Brain microvascular endothelial cell (primary cell): ENCODE data around the gene GALNT16.

ENCODE experiments used
- DNase-seq: peaks from one replicate; pipeline ENCODE4 v3.0.0-alpha.2; 2020
- H3K27ac ChIP-seq: fragments of 250-450 bp; sonication (Bioruptor Pico); 2 replicates; pipeline ENCODE4 v1.5.1; 2020; ENCODE audit warnings: mild to moderate bottlenecking, moderate library complexity
- H3K27me3 ChIP-seq: fragments of 250-450 bp; sonication (Bioruptor Pico); replicated peaks from 2 replicates; pipeline ENCODE4 v1.5.1; 2020; ENCODE audit warnings: mild to moderate bottlenecking
- H3K36me3 ChIP-seq: fragments of 250-450 bp; sonication (Bioruptor Pico); replicated peaks from 2 replicates; pipeline ENCODE4 v1.5.1; 2020; ENCODE audit warnings: mild to moderate bottlenecking
- H3K4me3 ChIP-seq: 2 replicates; pipeline ENCODE4 v1.5.1; 2011; ENCODE audit warnings: low read depth, mild to moderate bottlenecking, control low read depth, low read length, moderate library complexity
- CTCF ChIP-seq: IDR thresholded peaks from 2 replicates; pipeline ENCODE4 v1.5.1; 2011; ENCODE audit warnings: low read depth, mild to moderate bottlenecking, moderate library complexity, low read length, control low read depth, inconsistent platforms; ENCODE audit errors: missing control alignments
- in situ Hi-C: cut with HindIII; loops from 2 replicates; pipeline ENCODE4 v1.10.0; 2017; ENCODE audit warnings: low sequenced_read_pairs, low pct_ligation_motif_present

The GALNT16 gene

GRCh38 chr14:69238883-69239282 lies 21.1 kb upstream of the GALNT16 start:
- no peak overlapping the region for H3K4me3 ChIP-seq
- peaks cover 25% of the 10 kb centered on the region for H3K36me3 ChIP-seq
- no peak for TF ChIP-seq CTCF
- no peak overlapping the region for H3K27ac ChIP-seq
- no peak for DNase-seq
- in situ Hi-C loops, result no loop called here
- H3K27me3 ChIP-seq, result no peaks in the 10 kb centered on the region

GRCh38 chr14:69240527-69241173 lies 19.3 kb upstream of the GALNT16 start:
- in situ Hi-C loops, result no loop called here
- no peaks in the 10 kb centered on the region for H3K27me3 ChIP-seq
- no peak overlapping the region for H3K4me3 ChIP-seq
- no peak overlapping the region for H3K27ac ChIP-seq
- no peak for TF ChIP-seq CTCF
- DNase-seq, result no peak
- peaks cover 24% of the 10 kb centered on the region for H3K36me3 ChIP-seq

GRCh38 chr14:69241577-69241976 lies 18.4 kb upstream of the GALNT16 start:
- Histone ChIP-seq H3K36me3 (peaks cover 20% of the 10 kb centered on the region), H3K4me3 (no peak overlapping the region), H3K27ac (no peak overlapping the region), H3K27me3 (no peaks in the 10 kb centered on the region)
- in situ Hi-C loops, result no loop called here
- DNase-seq, result no peak
- TF ChIP-seq CTCF, result no peak

GRCh38 chr14:69242311-69243224 lies 17.4 kb upstream of the GALNT16 start:
- peak; percentile 81 for DNase-seq
- in situ Hi-C loops, result no loop called here
- Histone ChIP-seq H3K4me3 (no peak overlapping the region), H3K27ac (no peak overlapping the region), H3K27me3 (no peaks in the 10 kb centered on the region), H3K36me3 (peaks cover 12% of the 10 kb centered on the region)
- peak; percentile 71 for TF ChIP-seq CTCF

GRCh38 chr14:69244946-69245345 lies 15.0 kb upstream of the GALNT16 start:
- TF ChIP-seq CTCF, result no peak
- Histone ChIP-seq H3K4me3 (no peak overlapping the region), H3K27me3 (no peaks in the 10 kb centered on the region), H3K36me3 (no peaks in the 10 kb centered on the region), H3K27ac (no peak overlapping the region)
- DNase-seq, result no peak
- in situ Hi-C loops, result no loop called here

- no peak for DNase-seq
- no peak overlapping the region for H3K27ac ChIP-seq
- no peak overlapping the region for H3K4me3 ChIP-seq
- H3K27me3 ChIP-seq, result no peaks in the 10 kb centered on the region
- in situ Hi-C loops, result no loop called here
- no peak for TF ChIP-seq CTCF
- no peaks in the 10 kb centered on the region for H3K36me3 ChIP-seq
Observed at GRCh38 chr14:69246331-69246730, 13.6 kb upstream of the GALNT16 start.
